MCF 10A (cell line): Measurements from ENCODE around the gene HLF. TPM values are rescaled to one million over a fixed set of nuclear protein-coding genes. Genes with fewer than 3 reads are reported as not detected.

Experiments used
- BruUV-seq: library from RNA; stranded (reverse); fragments of 400-500 nt; replicated peaks from 2 replicates; lab custom pipeline; 2021; lab: Mats Ljungman, UMichigan
- CTCF ChIA-PET: fragments of 300-600 bp; sonication (Branson Sonifier 250); formaldehyde crosslinking; extraction: SDS; loops from one replicate; lab custom pipeline; 2021; ENCODE audit warnings: antibody characterized with exemption, inconsistent platforms; lab: Yijun Ruan, JAX
- POLR2A ChIA-PET: fragments of 300-600, 350-650 bp; sonication (Branson Sonifier 250); formaldehyde crosslinking; extraction: SDS; loops from one replicate; lab custom pipeline; 2020; ENCODE audit warnings: antibody characterized with exemption, inconsistent platforms; lab: Yijun Ruan, JAX
- DNase-seq: peaks from one replicate; pipeline ENCODE4 v3.0.0-alpha.2; 2018; ENCODE audit not compliant: unreplicated experiment
- H3K27ac Mint-ChIP-seq: one replicate; pipeline ENCODE4 v1.8.0; 2022; ENCODE audit warnings: mild to moderate bottlenecking, low read depth, mixed read lengths; ENCODE audit not compliant: unreplicated experiment
- H3K27me3 Mint-ChIP-seq: one replicate; pipeline ENCODE4 v1.8.0; 2022; ENCODE audit warnings: mixed read lengths; ENCODE audit not compliant: insufficient read depth, unreplicated experiment
- H3K36me3 Mint-ChIP-seq: one replicate; pipeline ENCODE4 v1.8.0; 2022; ENCODE audit warnings: mild to moderate bottlenecking, moderate library complexity, mixed read lengths; ENCODE audit not compliant: insufficient read depth, unreplicated experiment
- H3K4me1 Mint-ChIP-seq: one replicate; pipeline ENCODE4 v1.8.0; 2022; ENCODE audit warnings: mixed read lengths; ENCODE audit not compliant: insufficient read depth, unreplicated experiment
- H3K4me3 Mint-ChIP-seq: one replicate; pipeline ENCODE4 v1.8.0; 2022; ENCODE audit warnings: mild to moderate bottlenecking, moderate library complexity, mixed read lengths; ENCODE audit not compliant: unreplicated experiment
- H3K9me3 Mint-ChIP-seq: one replicate; pipeline ENCODE4 v1.8.0; 2022; ENCODE audit warnings: mixed read lengths; ENCODE audit not compliant: unreplicated experiment
- intact Hi-C: fragments of 100-400 bp; cut with micrococcal nuclease; formaldehyde crosslinking; loops from 2 replicates; pipeline ENCODE4 v1.14.1; 2022
- total RNA-seq: library from RNA; stranded (reverse); gene quantifications from 2 replicates; pipeline ENCODE4 v1.2.3, GENCODE V29; 2022
- TF ChIP-seq, protein P1 (sequence below): fragments of 200-600 bp; IDR thresholded peaks from one replicate; pipeline ENCODE4 v1.8.0; 2022; ENCODE audit warnings: antibody characterized with exemption, mild to moderate bottlenecking; ENCODE audit not compliant: unreplicated experiment

HLF gene
- total RNA-seq, 1 experiment from 2014 or later: 0.23 TPM

DNA sequence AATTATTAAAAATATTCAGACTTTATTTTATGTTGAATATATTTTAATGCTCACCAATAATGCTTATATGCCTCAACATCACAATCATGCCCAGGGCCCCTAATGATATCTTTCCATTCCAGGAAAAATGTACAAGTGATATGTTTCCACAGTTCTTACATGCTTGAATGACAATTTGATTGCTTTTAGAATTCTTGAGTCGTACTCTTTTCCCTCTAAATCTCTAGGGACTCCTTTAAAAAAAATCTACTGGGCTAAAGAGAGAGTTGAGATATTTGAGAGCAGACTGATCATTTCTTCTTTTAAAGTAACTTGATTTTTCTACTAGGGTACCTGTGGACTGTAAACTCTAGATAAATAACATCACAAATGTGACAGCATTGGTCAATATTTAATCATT, 18.2 kb upstream of the HLF start:
- POLR2A ChIA-PET: interaction anchor here (1.8 kb wide), 1 partner anchor 8 kb away, joined by 5 read pairs; no protein-coding TSS in a partner anchor
- Mint-ChIP-seq H3K27ac (no peak overlapping the region), H3K36me3 (no peaks in the 10 kb centered on the region), H3K4me1 (no peaks in the 10 kb centered on the region), H3K27me3 (peaks cover 26% of the 10 kb centered on the region), H3K4me3 (no peak overlapping the region), H3K9me3 (no peaks in the 10 kb centered on the region)
- TF ChIP-seq, protein P1, sequence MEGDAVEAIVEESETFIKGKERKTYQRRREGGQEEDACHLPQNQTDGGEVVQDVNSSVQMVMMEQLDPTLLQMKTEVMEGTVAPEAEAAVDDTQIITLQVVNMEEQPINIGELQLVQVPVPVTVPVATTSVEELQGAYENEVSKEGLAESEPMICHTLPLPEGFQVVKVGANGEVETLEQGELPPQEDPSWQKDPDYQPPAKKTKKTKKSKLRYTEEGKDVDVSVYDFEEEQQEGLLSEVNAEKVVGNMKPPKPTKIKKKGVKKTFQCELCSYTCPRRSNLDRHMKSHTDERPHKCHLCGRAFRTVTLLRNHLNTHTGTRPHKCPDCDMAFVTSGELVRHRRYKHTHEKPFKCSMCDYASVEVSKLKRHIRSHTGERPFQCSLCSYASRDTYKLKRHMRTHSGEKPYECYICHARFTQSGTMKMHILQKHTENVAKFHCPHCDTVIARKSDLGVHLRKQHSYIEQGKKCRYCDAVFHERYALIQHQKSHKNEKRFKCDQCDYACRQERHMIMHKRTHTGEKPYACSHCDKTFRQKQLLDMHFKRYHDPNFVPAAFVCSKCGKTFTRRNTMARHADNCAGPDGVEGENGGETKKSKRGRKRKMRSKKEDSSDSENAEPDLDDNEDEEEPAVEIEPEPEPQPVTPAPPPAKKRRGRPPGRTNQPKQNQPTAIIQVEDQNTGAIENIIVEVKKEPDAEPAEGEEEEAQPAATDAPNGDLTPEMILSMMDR: no peak
- no TSS peak for BruUV-seq
- DNase-seq: no peak
- CTCF ChIA-PET: interaction anchor here (1.4 kb wide), 1 partner anchor 50 kb away, joined by 3 read pairs; no protein-coding TSS in a partner anchor
- intact Hi-C loops: no loop called here

DNA sequence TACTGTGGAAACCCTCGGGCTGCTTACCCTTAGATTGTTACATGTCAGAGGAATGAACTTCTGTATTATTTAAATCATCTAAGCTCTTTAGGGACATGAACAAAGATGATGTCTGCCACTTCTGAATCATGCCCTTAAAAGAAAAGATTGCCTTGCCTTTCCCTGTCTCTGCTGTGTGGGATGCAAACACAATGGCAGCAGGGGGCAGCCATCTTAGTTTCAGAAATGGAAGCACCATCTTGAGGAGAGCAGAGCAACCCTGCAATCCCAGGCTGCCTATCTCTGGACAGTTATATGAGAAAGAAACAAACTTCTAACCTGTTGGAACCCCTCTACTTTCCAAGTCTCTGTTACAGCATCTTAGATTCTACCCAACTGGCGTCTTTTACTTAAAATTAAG, 16.7 kb upstream of the HLF start:
- Mint-ChIP-seq H3K4me1 (no peaks in the 10 kb centered on the region), H3K9me3 (no peaks in the 10 kb centered on the region), H3K4me3 (no peak overlapping the region), H3K27ac (no peak overlapping the region), H3K36me3 (no peaks in the 10 kb centered on the region), H3K27me3 (peaks cover 26% of the 10 kb centered on the region)
- intact Hi-C loops: no loop called here
- POLR2A ChIA-PET: interaction anchor here (1.8 kb wide), 1 partner anchor 10 kb away, joined by 5 read pairs; no protein-coding TSS in a partner anchor
- BruUV-seq: no TSS peak
- CTCF ChIA-PET: interaction anchor here (0.6 to 1.0 kb wide), 3 partner anchors 9 to 99 kb away, joined by 3 to 4 read pairs (median 3); no protein-coding TSS in a partner anchor
- no peak for DNase-seq
- TF ChIP-seq, protein P1: no peak

DNA sequence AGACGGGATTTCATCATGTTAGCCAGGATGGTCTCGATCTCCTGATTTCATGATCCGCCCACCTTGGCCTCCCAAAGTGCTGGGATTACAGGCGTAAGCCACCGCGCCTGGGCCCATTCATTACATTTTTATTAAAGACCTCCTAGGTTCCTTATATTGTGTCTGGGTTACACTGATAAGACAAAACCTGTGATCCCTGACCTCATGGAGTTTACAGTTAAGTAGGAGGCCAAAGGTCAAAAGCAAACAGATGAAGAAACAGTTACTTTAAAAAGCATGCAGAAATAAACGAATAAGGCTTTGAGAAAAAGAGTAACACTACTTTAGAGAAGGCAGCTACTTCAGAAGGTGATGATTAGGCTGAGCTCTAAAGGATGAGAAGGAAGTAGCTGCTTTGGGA, 14.9 kb upstream of the HLF start:
- ChIA-PET POLR2A (interaction anchor here (1.4 kb wide), 1 partner anchor 7 kb away, joined by 4 read pairs; no protein-coding TSS in a partner anchor), CTCF (interaction anchor here (0.8 kb wide), 1 partner anchor 107 kb away, joined by 4 read pairs; no protein-coding TSS in a partner anchor)
- no TSS peak for BruUV-seq
- TF ChIP-seq, protein P1: no peak
- peaks cover 16% of the 10 kb centered on the region for H3K27me3 Mint-ChIP-seq
- no peaks in the 10 kb centered on the region for H3K4me1 Mint-ChIP-seq
- DNase-seq: no peak
- H3K9me3 Mint-ChIP-seq: no peaks in the 10 kb centered on the region
- H3K36me3 Mint-ChIP-seq: no peaks in the 10 kb centered on the region
- no peak overlapping the region for H3K4me3 Mint-ChIP-seq
- no peak overlapping the region for H3K27ac Mint-ChIP-seq
- intact Hi-C loops: no loop called here

DNA sequence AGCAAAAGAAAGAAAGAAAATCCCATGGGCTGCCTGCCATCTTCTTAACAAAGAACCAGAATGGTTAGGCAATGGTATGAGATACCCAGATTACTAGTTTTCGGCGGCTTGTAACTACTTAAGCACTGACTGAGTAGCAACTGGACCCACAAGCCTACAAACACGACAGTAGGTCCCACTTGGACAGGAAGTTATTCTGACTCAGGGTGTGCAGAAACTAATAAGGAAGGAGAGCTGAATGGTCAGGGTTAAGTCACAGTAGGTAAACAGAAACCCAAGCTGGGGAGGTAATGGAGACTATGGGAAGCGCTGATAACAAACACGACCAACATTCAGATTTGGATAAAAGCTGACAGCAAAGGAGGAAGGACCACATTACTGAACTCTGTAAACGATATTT, 10.4 kb upstream of the HLF start:
- Mint-ChIP-seq H3K36me3 (no peaks in the 10 kb centered on the region), H3K27me3 (no peaks in the 10 kb centered on the region), H3K4me3 (no peak overlapping the region), H3K9me3 (no peaks in the 10 kb centered on the region), H3K4me1 (no peaks in the 10 kb centered on the region), H3K27ac (no peak overlapping the region)
- POLR2A ChIA-PET: no interaction called here
- no TSS peak for BruUV-seq
- intact Hi-C loops: no loop called here
- TF ChIP-seq, protein P1: no peak
- no peak for DNase-seq
- CTCF ChIA-PET: interaction anchor here (1.2 kb wide), 1 partner anchor 15 kb away, joined by 4 read pairs; no protein-coding TSS in a partner anchor
